Esophagus muscularis mucosa (tissue), 4 donors: ENCODE results near the gene EAF1. TPM values are rescaled to one million over a fixed set of nuclear protein-coding genes. Genes with fewer than 3 reads are reported as not detected.

Source experiments
- DNase-seq: peaks from one replicate; pipeline ENCODE4 v3.0.0-alpha.2; 2017; ENCODE audit errors: extremely low spot score
- H3K27ac ChIP-seq, 4 donors: fragments of 200-600 bp; sonication (generic); replicated peaks in 1 of 4; 1 replicate in 3 of 4; 2 replicates in 1 of 4; pipeline ENCODE4 v1.5.1; 2016 to 2019; ENCODE audit warnings: mild to moderate bottlenecking in 1 of 4
- H3K27me3 ChIP-seq, 4 donors: fragments of 200-600 bp; sonication (generic); one replicate each; pipeline versions ENCODE4 v1.5.1 to v1.6.0; 2016 to 2019
- H3K36me3 ChIP-seq, 4 donors: fragments of 200-600 bp; sonication (generic); one replicate each; pipeline ENCODE4 v1.5.1; 2016 to 2019
- H3K4me1 ChIP-seq, 4 donors: fragments of 200-600 bp; sonication (generic); one replicate each; pipeline ENCODE4 v1.5.1; 2016 to 2019
- H3K4me3 ChIP-seq, 4 donors: fragments of 200-600 bp; sonication (generic); 1 replicate in 2 of 4; 2 replicates in 2 of 4; pipeline ENCODE4 v1.5.1; 2016 to 2019; ENCODE audit warnings: mild to moderate bottlenecking in 4 of 4, moderate library complexity in 1 of 4
- H3K9me3 ChIP-seq, 4 donors: fragments of 200-600 bp; sonication (generic); 1 replicate in 3 of 4; 2 replicates in 1 of 4; pipeline ENCODE4 v1.5.1; 2016 to 2019
- CTCF ChIP-seq, 3 experiments: fragments of 200-600 bp in 2 of 3; fragments of 450-650 bp in 1 of 3; sonication (generic) in 2 of 3; IDR thresholded peaks; one replicate each; pipeline ENCODE4 v1.5.1; 2017 to 2019; ENCODE audit warnings: antibody characterized with exemption in 3 of 3, mild to moderate bottlenecking in 2 of 3, moderate library complexity in 1 of 3
- EP300 ChIP-seq: sonication (generic); formaldehyde crosslinking; IDR thresholded peaks from one replicate; pipeline ENCODE4 v1.6.1; 2017; ENCODE audit warnings: antibody characterized with exemption
- POLR2A ChIP-seq: fragments of 450-650 bp; IDR thresholded peaks from one replicate; pipeline ENCODE4 v1.6.1; 2017; ENCODE audit warnings: antibody characterized with exemption, moderate library complexity, mild to moderate bottlenecking, low read depth
- POLR2AphosphoS5 ChIP-seq, 2 donors: sonication (generic); formaldehyde crosslinking; IDR thresholded peaks; one replicate each; pipeline ENCODE4 v1.6.1; 2017; ENCODE audit warnings: antibody characterized with exemption in 2 of 2
- WGBS: methylation state at CpG from one replicate; pipeline ENCODE4 v1.1.5; 2018; 5-methylcytosine and 5-hydroxymethylcytosine counted together
- intact Hi-C: fragments of 100-400 bp; cut with DNase I; formaldehyde crosslinking; loops from one replicate; pipeline ENCODE4 v1.15.1; 2023
- total RNA-seq, 4 donors: library from RNA; depleted of rRNA; stranded (reverse); fragments of >200 nt; gene quantifications; one replicate each; pipeline versions ENCODE4 v1.1.0 to v1.2.1, GENCODE V29; 2016

Gene EAF1
- total RNA-seq, 4 donors from 2014 or later: 12.0 to 21.7 (median 15.4) TPM

GRCh38 chr3:15452961-15453360 is 25.6 kb downstream of the EAF1 start:
- no peaks in the 10 kb centered on the region for H3K9me3 ChIP-seq
- DNase-seq: no peak
- 97% methylated on average over 5 of the region's 5 CpGs for WGBS
- H3K4me1 ChIP-seq: no peaks in the 10 kb centered on the region
- intact Hi-C loops: no loop called here
- TF ChIP-seq CTCF (IDR thresholded peaks at IDR 0.05): no peak
- no peak for TF ChIP-seq POLR2A
- TF ChIP-seq EP300: no peak
- TF ChIP-seq POLR2AphosphoS5 (IDR thresholded peaks at IDR 0.05): no peak
- no peak overlapping the region for H3K27ac ChIP-seq
- H3K4me3 ChIP-seq: no peak overlapping the region
- H3K27me3 ChIP-seq: no peaks in the 10 kb centered on the region
- H3K36me3 ChIP-seq: peaks cover 0 to 45% (median 10%) of the 10 kb centered on the region in 4 donors

- Histone ChIP-seq H3K9me3 (no peaks in the 10 kb centered on the region), H3K27ac (no peak overlapping the region), H3K27me3 (no peaks in the 10 kb centered on the region), H3K4me3 (no peak overlapping the region), H3K4me1 (no peaks in the 10 kb centered on the region), H3K36me3 (peaks cover 0 to 45% (median 10%) of the 10 kb centered on the region in 4 donors)
- intact Hi-C loops: no loop called here
- WGBS: 84% methylated on average over 6 of the region's 8 CpGs
- DNase-seq: no peak
- TF ChIP-seq POLR2AphosphoS5 (IDR thresholded peaks at IDR 0.05) (no peak), CTCF (IDR thresholded peaks at IDR 0.05) (no peak), EP300 (no peak), POLR2A (no peak)
Observed at GRCh38 chr3:15453501-15453900, 26.1 kb downstream of the EAF1 start.

- H3K36me3 ChIP-seq: peaks cover 0 to 49% (median 12%) of the 10 kb centered on the region in 4 donors
- TF ChIP-seq CTCF (IDR thresholded peaks at IDR 0.05) (no peak), POLR2A (no peak), EP300 (no peak), POLR2AphosphoS5 (IDR thresholded peaks at IDR 0.05) (no peak)
- H3K4me1 ChIP-seq: no peaks in the 10 kb centered on the region
- no peaks in the 10 kb centered on the region for H3K27me3 ChIP-seq
- no peak for DNase-seq
- H3K9me3 ChIP-seq: no peaks in the 10 kb centered on the region
- intact Hi-C loops: no loop called here
- H3K27ac ChIP-seq: no peak overlapping the region
- 80% methylated on average over 6 of the region's 9 CpGs for WGBS
- no peak overlapping the region for H3K4me3 ChIP-seq
Observed at GRCh38 chr3:15453991-15454625, 26.7 kb downstream of the EAF1 start.

- Histone ChIP-seq H3K36me3 (peaks cover 0 to 50% (median 12%) of the 10 kb centered on the region in 4 donors), H3K4me1 (no peaks in the 10 kb centered on the region), H3K9me3 (no peaks in the 10 kb centered on the region), H3K4me3 (no peak overlapping the region), H3K27ac (no peak overlapping the region), H3K27me3 (no peaks in the 10 kb centered on the region)
- intact Hi-C loops: no loop called here
- no peak for DNase-seq
- no peak for TF ChIP-seq EP300
- TF ChIP-seq POLR2A: no peak
- TF ChIP-seq POLR2AphosphoS5 (IDR thresholded peaks at IDR 0.05): no peak
- TF ChIP-seq CTCF (IDR thresholded peaks at IDR 0.05): no peak
Observed at GRCh38 chr3:15454965-15455364, 27.6 kb downstream of the EAF1 start.

GRCh38 chr3:15455756-15456155 is 28.4 kb downstream of the EAF1 start:
- peaks cover 0 to 45% (median 8%) of the 10 kb centered on the region in 4 donors for H3K36me3 ChIP-seq
- H3K27me3 ChIP-seq: no peaks in the 10 kb centered on the region
- no peak overlapping the region for H3K27ac ChIP-seq
- no peak for DNase-seq
- WGBS: no CpG with 5 or more reads among the region's 7 CpGs
- intact Hi-C loops: no loop called here
- H3K9me3 ChIP-seq: no peaks in the 10 kb centered on the region
- H3K4me3 ChIP-seq: no peak overlapping the region
- no peak for TF ChIP-seq CTCF (IDR thresholded peaks at IDR 0.05)
- TF ChIP-seq POLR2AphosphoS5 (IDR thresholded peaks at IDR 0.05): no peak
- no peak for TF ChIP-seq POLR2A
- TF ChIP-seq EP300: no peak
- H3K4me1 ChIP-seq: no peaks in the 10 kb centered on the region
